H1 (cell line): Measurements from ENCODE around the gene FRMD4A. TPM values are rescaled to one million over a fixed set of nuclear protein-coding genes. Genes with fewer than 3 reads are reported as not detected.

Experiments used
- CTCF ChIA-PET: fragments of 300-600 bp; sonication (Branson Sonifier 250); formaldehyde crosslinking; loops from one replicate; lab custom pipeline; 2021; ENCODE audit not compliant: partially characterized antibody; lab: Charles Lee
- POLR2A ChIA-PET: fragments of 300-600 bp; sonication (Branson Sonifier 250); formaldehyde crosslinking; loops from one replicate; lab custom pipeline; 2021; ENCODE audit warnings: inconsistent platforms; ENCODE audit not compliant: partially characterized antibody; lab: Charles Lee
- DNase-seq, 2 experiments: peaks; one replicate each; pipeline versions ENCODE4 v3.0.0 to v3.0.0-alpha.2; 2010 to 2022; ENCODE audit warnings: low spot score in 2 of 2, low read depth in 1 of 2, mixed read lengths in 1 of 2
- FAIRE-seq: peaks from 2 replicates; lab custom pipeline; 2011; peaks lifted over from hg19 to GRCh38; lab: Jason Lieb, UNC
- H2AFZ ChIP-seq: 2 replicates; pipeline ENCODE4 v1.8.1; 2012; ENCODE audit warnings: low read length, inconsistent platforms
- H2AK5ac ChIP-seq: 2 replicates; pipeline ENCODE4 v1.6.1; 2013; ENCODE audit warnings: low read depth, low read length
- H2BK120ac ChIP-seq: replicated peaks from 2 replicates; pipeline ENCODE3; 2013; ENCODE audit warnings: low read depth, low read length, inconsistent platforms
- H2BK12ac ChIP-seq: 2 replicates; pipeline ENCODE4 v1.6.1; 2013; ENCODE audit warnings: low read depth, low read length
- H2BK15ac ChIP-seq: 2 replicates; pipeline ENCODE4 v1.6.1; 2013; ENCODE audit warnings: low read length
- H2BK20ac ChIP-seq: 2 replicates; pipeline ENCODE4 v1.6.1; 2013; ENCODE audit warnings: low read length
- H2BK5ac ChIP-seq: 2 replicates; pipeline ENCODE4 v1.6.1; 2013; ENCODE audit warnings: low read depth, low read length
- H3K14ac ChIP-seq: 2 replicates; pipeline ENCODE4 v1.6.1; 2013; ENCODE audit warnings: inconsistent platforms; ENCODE audit not compliant: insufficient read length
- H3K18ac ChIP-seq: 2 replicates; pipeline ENCODE4 v1.6.1; 2013; ENCODE audit warnings: low read length; ENCODE audit errors: extremely low read depth
- H3K23ac ChIP-seq: 2 replicates; pipeline ENCODE4 v1.6.1; 2013; ENCODE audit warnings: inconsistent platforms; ENCODE audit not compliant: insufficient read length
- H3K23me2 ChIP-seq: 2 replicates; pipeline ENCODE4 v1.6.1; 2013; ENCODE audit warnings: low read depth, low read length
- H3K27ac ChIP-seq: 2 replicates; pipeline ENCODE4 v1.6.1; 2011; ENCODE audit warnings: low read depth, low read length, inconsistent platforms
- H3K27me3 ChIP-seq, 4 experiments: replicated peaks in 1 of 4; 1 replicate in 1 of 4; 2 replicates in 3 of 4; pipeline versions ENCODE4 v1.6.1 to v1.8.1; 2011 to 2013; ENCODE audit warnings: low read length in 3 of 4, mild to moderate bottlenecking in 3 of 4, inconsistent platforms in 2 of 4, mixed read lengths in 2 of 4, moderate library complexity in 1 of 4; ENCODE audit not compliant: control insufficient read depth in 3 of 4, insufficient read depth in 3 of 4; ENCODE audit errors: extremely low read depth in 1 of 4
- H3K36me3 ChIP-seq, 4 experiments: 2 replicates each; pipeline versions ENCODE4 v1.6.1 to v1.8.1; 2011 to 2013; ENCODE audit warnings: mild to moderate bottlenecking in 4 of 4, low read length in 3 of 4, moderate library complexity in 2 of 4, control low read depth in 1 of 4, inconsistent platforms in 1 of 4; ENCODE audit not compliant: insufficient read depth in 4 of 4, control insufficient read depth in 2 of 4
- H3K4ac ChIP-seq: replicated peaks from 2 replicates; pipeline ENCODE3; 2013; ENCODE audit warnings: low read length, low read depth, mixed read lengths, inconsistent platforms; ENCODE audit not compliant: insufficient read length
- H3K4me1 ChIP-seq, 4 experiments: replicated peaks in 1 of 4; 1 replicate in 1 of 4; 2 replicates in 3 of 4; pipeline versions ENCODE4 v1.6.1 to v1.8.1; 2011 to 2013; ENCODE audit warnings: low read length in 3 of 4, inconsistent platforms in 2 of 4, mixed read lengths in 1 of 4; ENCODE audit not compliant: insufficient read depth in 4 of 4, control insufficient read depth in 3 of 4
- H3K4me2 ChIP-seq, 2 experiments: 2 replicates each; pipeline versions ENCODE4 v1.6.1 to v1.8.1; 2011 to 2013; ENCODE audit warnings: low read depth in 2 of 2, low read length in 2 of 2, control low read depth in 1 of 2, inconsistent platforms in 1 of 2, mild to moderate bottlenecking in 1 of 2; ENCODE audit not compliant: insufficient read depth in 1 of 2
- H3K4me3 ChIP-seq, 4 experiments: fragments of 200-600, 300-600 bp in 1 of 4; sonication (generic), shearing (Covaris generic), sonication (Bioruptor Twin) in 1 of 4; 2 replicates each; pipeline versions ENCODE4 v1.5.1 to v1.8.1; 2011 to 2016; ENCODE audit warnings: low read length in 4 of 4, low read depth in 3 of 4, control low read depth in 2 of 4, inconsistent platforms in 2 of 4, mild to moderate bottlenecking in 2 of 4, mixed read lengths in 1 of 4, moderate library complexity in 1 of 4; ENCODE audit not compliant: insufficient read depth in 2 of 4; ENCODE audit errors: extremely low read depth in 1 of 4
- H3K56ac ChIP-seq: replicated peaks from 2 replicates; pipeline ENCODE3; 2013; ENCODE audit warnings: low read depth, mild to moderate bottlenecking, mixed read lengths, low read length, inconsistent platforms; ENCODE audit not compliant: insufficient read length
- H3K79me1 ChIP-seq: 2 replicates; pipeline ENCODE4 v1.6.1; 2013; ENCODE audit warnings: low read depth, low read length, control low read depth
- H3K79me2 ChIP-seq, 2 experiments: 2 replicates each; pipeline versions ENCODE4 v1.6.1 to v1.8.1; 2012 to 2013; ENCODE audit warnings: low read length in 2 of 2, mild to moderate bottlenecking in 2 of 2, inconsistent platforms in 1 of 2; ENCODE audit not compliant: insufficient read depth in 2 of 2, control insufficient read depth in 1 of 2
- H3K9ac ChIP-seq, 4 experiments: replicated peaks in 1 of 4; 1 replicate in 1 of 4; 2 replicates in 3 of 4; pipeline versions ENCODE4 v1.6.1 to v1.8.1; 2011 to 2013; ENCODE audit warnings: low read depth in 3 of 4, low read length in 3 of 4, control low read depth in 2 of 4, mild to moderate bottlenecking in 2 of 4, moderate library complexity in 2 of 4, inconsistent platforms in 1 of 4; ENCODE audit errors: extremely low read depth in 1 of 4
- H3K9me3 ChIP-seq, 2 experiments: 2 replicates each; pipeline versions ENCODE4 v1.6.1 to v1.8.1; 2012 to 2013; ENCODE audit warnings: mild to moderate bottlenecking in 2 of 2, moderate library complexity in 2 of 2, control low read depth in 1 of 2, inconsistent platforms in 1 of 2, low read depth in 1 of 2, low read length in 1 of 2, mixed read lengths in 1 of 2; ENCODE audit not compliant: insufficient read depth in 2 of 2
- H4K20me1 ChIP-seq, 2 experiments: replicated peaks in 1 of 2; 2 replicates each; pipeline versions ENCODE3 to v1.8.1; 2011 to 2013; ENCODE audit warnings: inconsistent platforms in 2 of 2, low read length in 2 of 2, mild to moderate bottlenecking in 1 of 2; ENCODE audit not compliant: insufficient read depth in 2 of 2, control insufficient read depth in 1 of 2
- H4K5ac ChIP-seq: 2 replicates; pipeline ENCODE4 v1.6.1; 2013; ENCODE audit warnings: low read length, low read depth, mixed read lengths, inconsistent platforms; ENCODE audit not compliant: insufficient read length
- H4K8ac ChIP-seq: 2 replicates; pipeline ENCODE4 v1.8.0; 2013; ENCODE audit warnings: mild to moderate bottlenecking, moderate library complexity, low read length, inconsistent platforms; ENCODE audit not compliant: insufficient read depth; ENCODE audit errors: extremely low read depth
- H4K91ac ChIP-seq: replicated peaks from 2 replicates; pipeline ENCODE3; 2013; ENCODE audit warnings: low read length, mixed read lengths, inconsistent platforms; ENCODE audit not compliant: insufficient read length
- KDM1A ChIP-seq: fragments of 200-600, 300-600 bp; sonication (generic); IDR thresholded peaks from 2 replicates; pipeline ENCODE4 v1.7.1; 2016; ENCODE audit warnings: mild to moderate bottlenecking, low read length, borderline replicate concordance
- POLR2A ChIP-seq, 2 experiments: IDR thresholded peaks; 1 replicate in 1 of 2; 2 replicates in 1 of 2; pipeline ENCODE4 v1.6.1; 2011; ENCODE audit warnings: low read depth in 2 of 2, low read length in 2 of 2, mild to moderate bottlenecking in 2 of 2; ENCODE audit errors: control extremely low read depth in 1 of 2
- RBBP5 ChIP-seq: IDR thresholded peaks from 2 replicates; pipeline ENCODE4 v1.7.1; 2012; ENCODE audit warnings: low read depth, mild to moderate bottlenecking, inconsistent platforms, low read length, moderate library complexity, borderline replicate concordance
- ZNF274 ChIP-seq: IDR thresholded peaks from 2 replicates; pipeline ENCODE4 v1.7.0; 2012; ENCODE audit warnings: low read length, borderline replicate concordance; ENCODE audit errors: extremely low read depth
- WGBS, 2 experiments: shearing (Covaris generic) in 1 of 2; methylation state at CpG; one replicate each; pipeline versions ENCODE4 v1.1.6 to v1.1.7; 2013 to 2015; ENCODE audit warnings: low lambda C conversion rate in 2 of 2, mixed read lengths in 2 of 2, inconsistent platforms in 1 of 2, low coverage in 1 of 2, missing lambda C conversion rate in 1 of 2; ENCODE audit not compliant: insufficient replicate concordance in 2 of 2, insufficient coverage in 1 of 2, insufficient read length in 1 of 2; ENCODE audit errors: extremely low coverage in 1 of 2, missing lambda C conversion rate in 1 of 2; 5-methylcytosine and 5-hydroxymethylcytosine counted together
- polyA plus RNA-seq, 7 experiments: library from polyadenylated mRNA; depleted of rRNA in 3 of 7; stranded (reverse) in 5 of 7; unstranded in 2 of 7; fragments of >200 nt in 5 of 7; fragments of 200-250 nt in 2 of 7; gene quantifications; 1 replicate in 5 of 7; 2 replicates in 1 of 7; 4 replicates in 1 of 7; pipeline versions ENCODE4 v1.2.1 to v1.2.3, GENCODE V29; 2011 to 2013; ENCODE audit warnings: missing spikeins in 2 of 7, mixed read lengths in 2 of 7
- total RNA-seq: library from RNA; stranded (reverse); fragmentation: NEBNext Ultra II Directional; extraction: Animal tissue kit (Norgen Biotek cat#: 25700); gene quantifications from 2 replicates; pipeline ENCODE4 v1.2.1, GENCODE V29; 2021
- TF ChIP-seq, protein P1 (sequence below): IDR thresholded peaks from 2 replicates; pipeline ENCODE4 v1.6.1; 2012; ENCODE audit warnings: inconsistent platforms
- TF ChIP-seq, protein P2 (sequence below): IDR thresholded peaks from 2 replicates; pipeline ENCODE4 v1.6.1; 2011; ENCODE audit warnings: low read length, improper control_type of control experiment

Gene FRMD4A
- total and polyA plus RNA-seq, 2 of the 8 experiments (the other 6 are each of a cell fraction or from before 2014, with no cell fraction given), result 38.6 to 39.6 TPM

DNA sequence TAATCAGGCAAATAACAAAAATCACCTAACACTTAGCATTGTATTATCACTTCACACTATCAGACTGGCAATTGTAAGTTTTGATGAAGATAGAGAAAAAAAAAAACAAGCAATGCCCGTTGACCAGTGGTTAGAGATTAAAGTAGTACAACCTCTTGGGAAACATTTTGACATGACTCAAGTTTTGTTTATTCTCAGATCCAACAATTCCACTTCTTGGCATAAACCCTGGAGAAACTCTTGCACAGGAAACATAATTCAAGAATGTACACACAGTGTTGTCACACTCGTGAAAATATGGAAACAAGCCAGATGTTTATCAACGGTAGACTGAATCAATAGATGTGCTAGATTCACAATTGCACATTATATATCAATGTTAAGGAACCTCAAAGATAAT is 37.2 kb downstream of the FRMD4A start:
- Histone ChIP-seq H3K56ac (no peak overlapping the region), H3K23me2 (no peaks in the 10 kb centered on the region), H3K9me3 (0 out of 4 replicates have a peak, but pooled peaks cover 0 to 7% of the 10 kb centered on the region in 2 experiments), H2BK20ac (no peak overlapping the region), H4K20me1 (no peaks in the 10 kb centered on the region), H3K36me3 (no peaks in the 10 kb centered on the region; a peak in 1 of 8 replicates), H3K79me1 (no peaks in the 10 kb centered on the region), H3K4me1 (no peaks in the 10 kb centered on the region), H4K5ac (no peak overlapping the region), H2AK5ac (no peak overlapping the region), H2BK120ac (no peak overlapping the region), H3K18ac (no peak overlapping the region), H2BK5ac (no peak overlapping the region), H3K14ac (no peak overlapping the region), H3K4me3 (no peak overlapping the region), H3K79me2 (no peaks in the 10 kb centered on the region), H2AFZ (no peak overlapping the region), H3K4me2 (no peak overlapping the region), H3K27me3 (no peaks in the 10 kb centered on the region), H3K23ac (no peak overlapping the region), H4K91ac (no peak overlapping the region), H4K8ac (no peak overlapping the region), H3K4ac (no peak overlapping the region), H2BK12ac (no peak overlapping the region), H3K9ac (no peak overlapping the region), H3K27ac (no peak overlapping the region), H2BK15ac (no peak overlapping the region)
- no peak for DNase-seq
- 96% methylated on average over 3 of the region's 3 CpGs; no CpG with 5 or more reads in 1 of the 2 experiments for WGBS, 2 experiments
- TF ChIP-seq, protein P1, sequence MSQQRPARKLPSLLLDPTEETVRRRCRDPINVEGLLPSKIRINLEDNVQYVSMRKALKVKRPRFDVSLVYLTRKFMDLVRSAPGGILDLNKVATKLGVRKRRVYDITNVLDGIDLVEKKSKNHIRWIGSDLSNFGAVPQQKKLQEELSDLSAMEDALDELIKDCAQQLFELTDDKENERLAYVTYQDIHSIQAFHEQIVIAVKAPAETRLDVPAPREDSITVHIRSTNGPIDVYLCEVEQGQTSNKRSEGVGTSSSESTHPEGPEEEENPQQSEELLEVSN, result no peak
- no peak for TF ChIP-seq KDM1A
- no peak for TF ChIP-seq ZNF274
- no peak for TF ChIP-seq POLR2A (IDR thresholded peaks at IDR 0.05; ENCODE audit: control extremely low read depth in 1 of 2, low read depth in 2 of 2, low read length in 2 of 2)
- TF ChIP-seq, protein P2, sequence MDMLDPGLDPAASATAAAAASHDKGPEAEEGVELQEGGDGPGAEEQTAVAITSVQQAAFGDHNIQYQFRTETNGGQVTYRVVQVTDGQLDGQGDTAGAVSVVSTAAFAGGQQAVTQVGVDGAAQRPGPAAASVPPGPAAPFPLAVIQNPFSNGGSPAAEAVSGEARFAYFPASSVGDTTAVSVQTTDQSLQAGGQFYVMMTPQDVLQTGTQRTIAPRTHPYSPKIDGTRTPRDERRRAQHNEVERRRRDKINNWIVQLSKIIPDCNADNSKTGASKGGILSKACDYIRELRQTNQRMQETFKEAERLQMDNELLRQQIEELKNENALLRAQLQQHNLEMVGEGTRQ, result no peak
- no peak for TF ChIP-seq RBBP5
- ChIA-PET POLR2A (no interaction called here), CTCF (no interaction called here)
- no peak for FAIRE-seq
